22Rv1 (cell line): ENCODE data around the gene LIPM.
A peak's percentile ranks its signal among the peaks of the same experiment; 100 is the strongest.

Experiments used
- H3K27ac ChIP-seq: fragments of 450-650 bp; 2 replicates; pipeline ENCODE4 v1.5.1; 2017
- ZFX ChIP-seq: fragments of 450-650 bp; IDR thresholded peaks from 2 replicates; pipeline ENCODE4 v1.6.1; 2017; ENCODE audit warnings: antibody characterized with exemption, borderline replicate concordance
- TF ChIP-seq, protein P1 (sequence below): fragments of 450-650 bp; IDR thresholded peaks from 2 replicates; pipeline ENCODE4 v1.5.1; 2017; ENCODE audit warnings: mild to moderate bottlenecking

Gene LIPM

GRCh38 chr10:88803641-88804040, 1.1 kb downstream of the LIPM start:
- TF ChIP-seq, protein P1, sequence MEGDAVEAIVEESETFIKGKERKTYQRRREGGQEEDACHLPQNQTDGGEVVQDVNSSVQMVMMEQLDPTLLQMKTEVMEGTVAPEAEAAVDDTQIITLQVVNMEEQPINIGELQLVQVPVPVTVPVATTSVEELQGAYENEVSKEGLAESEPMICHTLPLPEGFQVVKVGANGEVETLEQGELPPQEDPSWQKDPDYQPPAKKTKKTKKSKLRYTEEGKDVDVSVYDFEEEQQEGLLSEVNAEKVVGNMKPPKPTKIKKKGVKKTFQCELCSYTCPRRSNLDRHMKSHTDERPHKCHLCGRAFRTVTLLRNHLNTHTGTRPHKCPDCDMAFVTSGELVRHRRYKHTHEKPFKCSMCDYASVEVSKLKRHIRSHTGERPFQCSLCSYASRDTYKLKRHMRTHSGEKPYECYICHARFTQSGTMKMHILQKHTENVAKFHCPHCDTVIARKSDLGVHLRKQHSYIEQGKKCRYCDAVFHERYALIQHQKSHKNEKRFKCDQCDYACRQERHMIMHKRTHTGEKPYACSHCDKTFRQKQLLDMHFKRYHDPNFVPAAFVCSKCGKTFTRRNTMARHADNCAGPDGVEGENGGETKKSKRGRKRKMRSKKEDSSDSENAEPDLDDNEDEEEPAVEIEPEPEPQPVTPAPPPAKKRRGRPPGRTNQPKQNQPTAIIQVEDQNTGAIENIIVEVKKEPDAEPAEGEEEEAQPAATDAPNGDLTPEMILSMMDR = no peak
- no peak for TF ChIP-seq ZFX
- no peak overlapping the region for H3K27ac ChIP-seq

GRCh38 chr10:88804083-88804812, 1.7 kb downstream of the LIPM start:
- TF ChIP-seq ZFX = no peak
- TF ChIP-seq, protein P1 = no peak
- no peak overlapping the region for H3K27ac ChIP-seq

DNA sequence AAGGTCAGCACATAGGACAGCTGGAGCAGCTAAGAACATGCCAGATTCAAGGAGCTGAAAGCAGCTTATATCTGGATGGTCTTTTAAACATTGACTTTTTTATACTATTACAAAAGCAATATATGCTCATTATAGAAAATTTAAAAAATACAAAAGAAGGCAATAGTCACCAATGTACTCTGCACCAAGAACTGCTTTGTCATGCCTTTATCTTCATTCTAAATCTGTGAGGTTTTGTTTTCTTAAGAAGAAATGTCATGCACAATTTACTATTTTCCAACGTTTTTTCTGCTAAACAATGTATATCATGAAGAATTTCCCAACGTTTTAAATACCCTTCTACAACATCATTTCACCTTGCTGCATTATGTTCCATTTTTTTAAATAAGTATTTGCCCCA, 2.8 kb downstream of the LIPM start:
- TF ChIP-seq ZFX = no peak
- TF ChIP-seq, protein P1 = no peak
- H3K27ac ChIP-seq = no peak overlapping the region

DNA sequence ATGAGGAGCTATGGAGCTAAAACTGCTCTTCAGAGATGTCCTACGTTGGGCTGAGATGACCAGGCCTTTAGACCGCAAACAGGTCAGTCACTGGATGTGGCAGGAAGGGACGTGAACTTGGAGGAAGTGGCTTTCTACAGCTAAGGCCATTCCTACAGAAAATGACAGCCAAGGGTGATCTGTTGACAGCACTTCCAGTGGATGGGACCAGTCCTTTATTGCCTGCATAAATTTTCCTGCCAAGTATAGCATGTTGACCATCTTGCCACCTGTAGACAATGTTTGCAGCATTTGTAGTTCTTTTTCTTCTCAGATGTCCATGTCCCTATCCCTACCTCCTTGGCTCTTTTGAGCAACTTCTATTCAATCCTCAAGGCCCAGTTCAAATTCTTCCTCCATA, 3.4 kb downstream of the LIPM start:
- TF ChIP-seq, protein P1 = no peak
- TF ChIP-seq ZFX = no peak
- no peak overlapping the region for H3K27ac ChIP-seq

DNA sequence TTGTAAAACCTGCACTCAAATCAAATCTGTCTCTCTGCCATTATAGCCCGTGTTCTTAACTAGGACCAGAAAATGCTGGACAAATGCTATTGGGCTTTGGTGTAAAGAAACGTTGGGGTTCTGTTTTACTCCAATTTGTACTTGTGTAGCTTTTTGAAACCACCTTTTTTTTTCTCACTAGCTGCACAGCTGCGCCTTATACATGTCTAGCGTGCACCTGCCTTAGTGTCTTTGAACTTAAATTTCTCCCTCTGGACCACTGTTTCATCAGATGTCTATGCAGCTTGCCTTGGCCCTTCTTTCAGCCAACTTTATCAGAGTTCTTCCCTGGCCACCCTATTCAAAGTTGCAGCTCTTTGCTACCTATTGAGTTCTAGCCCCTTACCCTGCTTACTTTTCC, 7.1 kb downstream of the LIPM start:
- no peak for TF ChIP-seq ZFX
- TF ChIP-seq, protein P1 = no peak
- H3K27ac ChIP-seq = no peak overlapping the region

- TF ChIP-seq, protein P1 = peak; percentile 93
- TF ChIP-seq ZFX = no peak
- H3K27ac ChIP-seq = no peak overlapping the region
Measured at GRCh38 chr10:88810196-88810961, 7.8 kb downstream of the LIPM start.

DNA sequence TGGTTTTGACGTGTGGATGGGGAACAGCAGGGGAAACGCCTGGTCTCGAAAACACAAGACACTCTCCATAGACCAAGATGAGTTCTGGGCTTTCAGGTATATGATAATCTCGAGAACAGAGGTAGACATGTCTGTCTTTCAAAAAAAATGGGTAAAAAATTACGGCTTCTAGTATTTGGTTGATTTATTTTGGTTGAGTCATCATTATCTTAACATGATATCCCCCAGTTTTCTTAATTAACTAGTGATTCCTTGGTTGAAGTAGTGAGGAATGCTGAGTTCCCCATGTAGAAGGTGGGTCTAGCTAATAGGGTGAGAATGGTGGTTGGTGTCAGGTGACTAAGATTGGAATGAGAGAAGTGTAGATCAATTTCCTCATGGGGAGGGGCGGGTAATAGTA, 10.7 kb downstream of the LIPM start:
- H3K27ac ChIP-seq = no peak overlapping the region
- TF ChIP-seq, protein P1 = no peak
- TF ChIP-seq ZFX = no peak
